ENCODE results near the gene COL4A1.

DNA sequence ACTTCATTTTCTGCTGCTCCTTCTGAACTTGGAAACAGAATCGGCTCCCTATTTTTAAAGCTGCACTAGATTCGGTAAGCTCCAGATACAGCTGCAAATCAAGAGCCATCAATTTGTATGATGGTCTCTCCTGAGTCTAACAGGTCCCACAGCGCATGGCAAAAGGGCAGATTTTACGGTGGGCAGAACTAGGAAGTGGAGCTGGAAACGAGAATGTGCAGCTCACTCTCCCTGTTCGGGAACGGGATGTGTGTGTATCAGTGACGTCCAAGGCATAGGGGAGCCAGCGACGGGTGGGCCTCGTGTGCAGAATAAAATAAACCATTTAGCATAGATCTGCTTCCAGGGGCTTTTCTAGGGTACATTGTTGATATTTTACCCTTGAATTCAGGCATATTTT lies 74.2 kb downstream of the COL4A1 start:
- TF ChIP-seq EZH2 (IDR thresholded peaks at IDR 0.05; ENCODE audit: insufficient read depth, low read length) = no peak
- no peak for TF ChIP-seq CTCF (IDR thresholded peaks at IDR 0.05; ENCODE audit: insufficient read depth, low read depth, low read length)
